Colon (tissue), 2 donors: Measurements from ENCODE around the gene CLIP2.
"Not testable (repeated sequence)": the region's sequence is repeated elsewhere in the genome, so short reads cannot be mapped to it uniquely, and the experiment has no call there.

Experiments
- FAIRE-seq: peaks from 2 replicates; lab custom pipeline; 2012; peaks lifted over from hg19 to GRCh38; lab: Jason Lieb, UNC
- donor health status: control.
- donor health status: control.

CLIP2 gene

DNA sequence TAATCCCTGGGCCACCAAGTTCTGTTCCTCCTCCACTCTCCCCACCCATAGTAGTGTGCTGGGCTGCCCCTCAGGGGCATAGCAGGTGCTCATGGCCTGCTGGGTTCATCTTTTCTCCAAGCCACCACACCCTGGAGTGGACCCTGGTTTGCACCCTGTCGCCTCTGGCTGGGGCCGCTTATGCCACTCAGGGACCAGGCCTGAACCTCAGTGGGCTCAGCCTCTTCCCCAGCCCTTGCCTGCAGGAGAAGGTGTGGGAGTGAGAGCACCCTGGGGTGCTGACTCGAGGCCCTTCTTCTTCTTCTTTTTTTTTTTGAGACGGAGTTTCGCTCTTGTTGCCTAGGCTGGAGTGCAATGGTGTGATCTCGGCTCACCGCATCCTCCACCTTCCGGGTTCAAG, 10.2 kb downstream of the CLIP2 start:
- no peak for FAIRE-seq

DNA sequence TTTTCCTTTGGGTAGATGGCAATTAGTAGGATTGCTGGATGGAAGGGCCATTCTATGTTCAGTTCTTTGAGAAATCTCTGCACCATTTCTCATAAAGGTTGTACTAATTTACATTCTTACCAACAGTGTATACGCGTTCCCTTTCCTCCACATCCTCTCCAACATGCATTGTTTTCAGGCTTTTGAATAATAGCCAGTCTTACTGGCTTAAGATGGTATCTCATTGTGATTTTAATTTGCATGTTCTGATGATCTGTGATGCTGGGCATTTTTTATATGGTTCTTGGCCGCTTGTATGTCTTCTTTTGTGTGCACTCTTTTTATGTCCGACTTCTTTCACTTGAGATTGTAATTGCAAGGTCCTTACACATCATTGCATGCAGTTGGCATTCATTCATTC, 11.7 kb downstream of the CLIP2 start:
- no peak for FAIRE-seq

DNA sequence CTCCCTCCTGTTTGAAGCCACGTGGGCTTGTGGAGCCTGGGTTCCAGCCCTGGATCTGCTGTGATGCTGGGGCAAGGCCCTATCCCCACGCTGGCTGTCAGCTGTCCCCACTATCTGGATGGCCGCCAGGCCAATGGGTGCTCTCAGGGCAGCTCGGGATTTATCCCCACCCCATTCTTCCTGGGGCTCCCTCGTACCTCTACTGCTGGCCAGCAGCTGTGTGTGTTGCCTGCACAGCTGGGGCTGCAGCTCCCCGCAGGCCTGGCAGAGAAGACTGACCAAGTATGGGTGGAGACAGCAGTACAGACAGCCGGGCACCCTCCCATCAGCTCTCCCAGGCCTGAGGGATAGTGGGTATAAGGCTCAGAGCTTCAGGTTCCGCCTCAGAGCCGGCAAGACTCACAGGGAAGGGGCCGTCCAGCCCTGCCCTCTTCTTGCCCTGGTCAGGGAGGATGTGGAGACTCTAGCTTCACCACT, 13.6 kb downstream of the CLIP2 start:
- no peak for FAIRE-seq

DNA sequence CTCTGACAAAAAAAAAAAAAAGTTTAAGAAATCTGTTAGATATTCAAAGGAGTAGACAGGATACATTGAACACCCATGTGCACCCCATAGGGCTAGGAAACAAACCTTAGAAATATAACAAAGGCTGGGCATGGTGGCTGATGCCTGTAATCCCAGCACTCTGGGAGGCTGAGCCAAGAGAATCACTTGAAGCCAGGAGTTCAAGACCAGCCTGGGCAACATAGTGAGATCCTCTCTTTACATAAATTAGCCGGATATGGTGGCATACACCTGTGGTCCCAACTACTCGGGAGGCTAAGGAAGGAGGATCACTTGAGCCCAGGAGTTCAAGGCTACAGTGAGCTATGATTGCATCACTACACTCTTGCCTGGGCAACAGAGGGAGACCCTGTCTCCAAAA, 15.3 kb downstream of the CLIP2 start:
- FAIRE-seq = no peak

DNA sequence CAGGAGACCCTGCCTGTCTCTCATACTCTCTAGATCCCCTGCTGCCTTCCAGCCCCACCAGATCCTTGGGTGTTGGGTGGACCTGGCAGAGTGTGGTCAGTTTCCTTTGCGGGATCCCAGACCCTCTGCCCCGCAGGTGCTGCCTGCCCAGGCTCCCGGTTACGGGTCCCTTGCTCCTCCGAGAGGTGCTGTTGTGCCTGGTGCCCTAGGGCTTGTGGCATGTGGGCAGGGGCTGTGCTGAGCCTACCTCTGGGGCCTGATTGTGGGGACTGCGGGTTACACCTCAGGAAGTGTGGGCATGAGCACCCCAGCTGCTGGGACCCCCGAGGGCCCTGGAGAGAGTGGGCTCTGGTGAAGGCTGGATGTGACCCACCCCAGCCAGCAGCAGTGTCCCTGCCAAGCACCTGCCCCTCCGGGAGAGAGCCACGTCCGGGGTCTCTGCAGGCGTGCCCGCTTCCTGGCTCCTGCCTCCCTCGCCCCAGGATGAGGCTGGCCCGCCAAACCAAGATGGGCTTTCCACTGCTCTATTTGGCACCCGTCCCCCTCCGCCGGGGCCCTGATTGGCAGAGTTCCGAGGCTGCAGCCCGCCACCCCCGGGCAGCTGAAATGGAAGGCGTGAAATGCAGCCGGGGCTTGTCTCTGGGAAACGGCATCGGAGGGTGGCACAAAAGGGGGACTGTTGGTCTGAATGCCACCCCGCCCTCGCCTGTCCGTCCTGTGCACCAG, 17.0 kb downstream of the CLIP2 start:
- no peak for FAIRE-seq

DNA sequence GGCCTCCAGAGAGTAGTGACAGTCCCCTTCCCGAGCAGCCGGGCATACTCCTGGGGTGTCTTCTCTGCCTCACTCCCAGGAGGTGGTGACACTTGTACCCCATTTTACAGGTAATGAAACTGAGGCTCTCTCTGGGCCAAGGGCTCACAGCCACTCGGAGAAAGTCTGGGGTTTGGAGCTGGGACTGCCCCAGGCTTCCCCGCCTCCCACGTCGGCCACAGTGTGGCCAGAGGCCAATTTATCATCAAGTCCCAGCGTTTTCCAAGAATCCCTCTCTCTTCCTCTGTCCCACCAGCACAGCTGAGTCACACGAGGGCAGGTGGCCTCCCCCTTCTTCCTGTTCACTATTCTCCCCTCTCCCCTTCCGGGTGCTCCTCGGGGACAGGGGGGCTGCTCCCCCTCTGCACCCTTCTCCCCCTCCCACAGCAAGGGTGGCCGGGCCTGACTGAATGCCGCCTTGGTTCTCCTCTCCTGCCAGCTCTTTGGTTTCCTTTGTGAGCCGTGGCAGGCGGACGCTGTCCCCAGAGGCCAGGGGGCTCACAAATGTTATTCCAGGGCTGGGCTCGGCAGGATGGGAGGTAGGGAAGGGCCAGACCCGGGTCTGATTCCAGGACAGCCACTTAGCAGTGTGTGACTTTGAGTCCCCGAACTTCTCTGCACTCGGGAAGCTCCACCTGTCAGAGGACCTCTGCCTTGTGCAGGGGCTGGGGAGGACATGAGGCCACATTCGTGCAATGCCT, 17.7 kb downstream of the CLIP2 start:
- FAIRE-seq = no peak

DNA sequence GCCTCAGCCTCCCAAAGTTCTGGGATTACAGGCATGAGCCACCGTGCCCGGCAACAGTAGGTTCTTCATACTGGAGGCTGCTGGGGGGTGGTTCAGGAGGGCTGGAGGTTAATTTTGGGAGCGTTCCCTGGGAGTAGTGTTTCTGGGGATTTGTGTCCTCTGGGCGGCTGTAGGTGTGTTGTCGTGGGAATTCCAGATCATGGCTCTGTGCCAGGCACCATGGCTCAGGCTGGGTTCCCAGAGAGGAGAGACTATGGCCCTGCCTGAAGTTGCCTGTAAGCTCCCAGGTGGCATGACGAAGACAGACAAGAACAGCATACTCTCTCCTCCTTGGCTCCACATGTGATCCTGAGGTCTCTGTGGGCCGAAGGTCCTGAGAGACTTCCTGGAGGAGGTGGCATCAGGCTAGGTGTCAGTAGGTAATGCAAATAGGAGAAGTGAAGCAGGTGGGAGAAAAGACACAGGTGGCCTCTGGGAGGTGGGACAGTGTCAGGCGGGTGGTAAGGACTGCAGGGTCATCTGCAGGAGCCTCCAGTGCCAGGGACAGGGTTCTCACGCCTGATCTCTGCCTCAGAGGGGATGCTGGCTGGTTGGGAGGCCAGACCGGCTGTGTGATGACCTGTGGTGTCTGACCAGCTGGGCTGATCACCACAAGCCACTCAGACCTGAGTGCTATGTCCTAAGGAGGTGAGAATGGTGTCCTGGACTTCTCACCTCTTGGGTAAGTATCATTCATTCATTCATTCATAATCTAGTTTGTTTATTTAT, 18.7 kb downstream of the CLIP2 start:
- no peak for FAIRE-seq

DNA sequence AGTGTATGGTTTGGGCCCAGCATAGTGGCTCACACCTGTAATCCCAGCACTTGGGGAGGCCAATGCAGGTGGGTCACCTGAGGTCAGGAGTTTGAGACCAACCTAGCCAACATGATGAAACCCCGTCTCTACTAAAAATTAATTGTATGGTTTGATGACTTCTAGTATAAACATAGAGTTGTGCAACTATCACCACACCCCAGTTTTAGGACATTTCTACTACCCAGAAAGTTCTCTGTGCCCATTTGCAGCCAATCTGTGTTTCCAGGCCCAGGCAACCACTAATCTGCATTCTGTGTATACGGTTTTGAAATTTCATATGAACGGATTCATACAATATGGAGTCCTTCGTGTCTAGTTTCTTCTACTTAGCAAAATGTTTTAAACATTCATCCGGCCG, 20.0 kb downstream of the CLIP2 start:
- no peak for FAIRE-seq

DNA sequence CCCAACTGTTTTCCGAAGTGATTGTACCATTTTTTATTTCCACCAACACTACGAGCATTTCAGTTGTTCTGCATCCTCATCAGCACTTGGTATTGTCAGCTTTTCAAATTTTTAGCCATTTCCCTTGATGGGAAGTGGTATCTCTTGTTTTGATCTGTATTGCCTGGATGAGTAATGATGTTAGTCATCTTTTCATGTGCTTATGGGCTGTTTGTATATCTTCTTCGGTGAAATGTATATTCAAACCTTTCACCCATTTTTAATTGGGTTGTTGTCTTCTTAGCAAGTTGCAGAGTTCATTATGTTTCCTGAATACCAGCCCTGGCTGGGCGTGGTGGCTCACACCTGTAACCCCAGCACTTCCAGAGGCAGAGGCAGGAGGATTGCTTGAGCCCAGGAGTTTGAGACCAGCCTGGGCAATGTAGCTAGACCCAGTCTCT, 22.1 kb downstream of the CLIP2 start:
- FAIRE-seq = no peak

DNA sequence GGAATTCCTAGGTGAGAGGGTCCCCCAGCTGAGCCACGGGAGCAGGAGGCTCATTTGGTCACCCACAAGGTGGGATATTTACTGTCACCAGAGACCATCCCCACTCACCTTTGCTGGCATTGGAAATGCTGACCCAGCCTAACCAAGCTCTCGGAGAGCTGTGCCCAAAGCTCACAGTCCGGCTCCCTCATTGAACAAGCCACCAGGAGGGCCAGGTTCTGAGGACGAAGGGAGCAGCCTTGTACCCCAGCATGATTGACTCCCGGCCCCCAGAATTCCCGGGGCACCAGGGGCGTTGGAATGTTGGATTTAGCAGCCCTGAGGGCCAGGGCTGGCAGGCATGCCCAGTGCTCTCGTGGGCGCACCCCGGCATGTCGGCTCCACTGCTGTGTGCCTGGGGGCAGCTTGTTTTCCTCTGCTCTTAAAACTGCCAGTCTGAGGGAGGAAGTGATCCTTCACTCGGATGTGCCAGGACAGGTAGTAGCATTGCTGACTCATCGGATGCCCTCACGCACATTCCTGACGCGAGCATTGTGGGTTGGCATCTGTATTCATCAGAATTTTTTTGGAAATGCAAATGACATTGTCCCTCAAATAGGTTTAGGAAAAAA, 23.3 kb downstream of the CLIP2 start:
- no peak for FAIRE-seq

DNA sequence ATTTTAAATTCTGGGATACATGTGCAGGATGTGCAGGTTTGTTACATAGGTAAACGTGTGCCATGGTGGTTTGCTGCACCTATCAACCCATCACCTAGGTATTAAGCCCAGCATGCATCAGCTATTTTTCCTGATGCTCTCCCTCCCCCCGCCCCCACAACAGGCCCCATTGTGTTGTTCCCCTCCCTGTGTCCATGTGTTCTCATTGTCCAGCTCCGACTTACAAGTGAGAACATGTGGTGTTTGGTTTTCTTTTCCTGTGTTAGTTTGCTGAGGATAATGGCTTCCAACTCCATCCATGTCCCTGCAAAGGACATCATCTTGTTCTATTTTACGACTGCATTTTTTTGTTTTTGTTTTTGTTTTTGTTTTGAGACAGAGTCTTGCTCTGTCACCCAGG, 26.7 kb downstream of the CLIP2 start:
- not testable (repeated sequence) for FAIRE-seq

DNA sequence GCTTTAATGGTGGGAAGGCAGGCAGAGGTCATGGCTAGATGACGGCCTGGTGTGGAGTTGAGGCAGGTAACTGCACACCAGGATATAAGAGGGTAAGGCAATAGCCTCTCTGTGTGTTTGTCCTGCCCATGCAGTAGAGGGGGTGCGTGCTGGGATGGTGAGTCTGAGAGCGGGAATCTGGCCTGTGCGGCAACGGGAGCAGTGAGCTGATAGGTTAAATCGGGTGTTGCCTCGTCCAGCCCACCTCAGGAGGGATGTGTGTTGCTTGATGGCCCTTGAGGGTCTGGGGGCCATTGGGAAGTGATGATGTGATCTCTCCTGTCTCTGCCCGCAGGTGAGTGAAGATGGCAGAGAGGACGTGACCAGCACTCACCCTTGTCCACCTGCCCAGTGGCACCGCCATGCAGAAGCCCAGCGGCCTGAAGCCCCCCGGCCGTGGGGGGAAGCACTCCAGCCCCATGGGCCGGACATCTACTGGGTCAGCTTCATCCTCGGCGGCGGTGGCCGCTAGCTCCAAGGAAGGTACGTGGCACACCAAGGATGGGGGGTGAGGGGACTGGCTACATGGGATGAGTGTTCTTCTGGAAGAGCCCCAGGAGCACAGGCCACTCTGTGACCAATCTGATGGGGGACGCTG, 28.1 kb downstream of the CLIP2 start:
- FAIRE-seq = no peak

DNA sequence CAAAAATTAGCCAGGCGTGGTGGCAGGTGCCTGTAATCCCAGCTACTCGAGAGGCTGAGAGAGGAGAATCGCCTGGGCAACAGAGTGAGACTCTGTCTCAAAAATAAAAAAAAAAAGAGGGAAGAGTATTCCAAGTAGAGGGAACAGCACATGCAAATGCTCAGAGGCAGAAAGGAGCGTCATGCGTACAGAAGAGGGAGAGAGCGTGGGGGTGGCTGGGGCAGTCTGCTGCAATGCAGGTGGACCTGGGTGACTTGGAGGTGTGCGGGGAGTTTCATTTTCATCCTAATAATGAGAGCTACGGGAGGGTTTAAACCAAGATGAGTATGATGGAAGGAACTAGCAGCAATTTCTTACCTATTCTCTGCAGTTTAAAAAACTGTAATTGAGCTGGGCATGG, 28.8 kb downstream of the CLIP2 start:
- FAIRE-seq = no peak

DNA sequence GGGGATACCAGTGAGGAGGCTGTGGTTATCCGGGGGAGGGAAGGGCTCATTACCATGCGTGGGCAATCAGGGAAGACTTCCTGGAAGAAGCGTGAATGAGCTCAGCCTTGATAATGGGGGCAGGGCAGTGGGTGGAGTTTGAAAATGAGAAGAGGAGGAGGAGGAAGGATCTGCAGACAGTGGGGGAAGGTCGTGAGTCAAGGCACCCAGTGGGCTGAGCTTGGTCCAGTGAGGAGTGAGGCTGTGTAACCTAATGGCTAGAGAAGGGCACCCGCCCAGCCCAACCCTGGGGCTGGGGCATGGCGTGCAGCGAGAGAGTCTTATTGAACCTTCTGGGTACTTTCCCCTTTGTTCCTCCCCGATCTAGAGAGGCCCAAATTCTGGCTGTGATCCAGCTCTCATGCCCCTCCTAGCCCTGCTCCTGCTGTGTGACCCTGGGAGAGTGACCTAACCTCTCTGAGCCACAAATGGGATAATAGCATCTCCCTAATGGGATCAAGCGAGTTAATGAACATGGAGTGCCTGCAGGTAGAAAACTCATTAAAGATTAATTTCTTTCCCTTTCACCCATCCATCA, 31.5 kb downstream of the CLIP2 start:
- no peak for FAIRE-seq

DNA sequence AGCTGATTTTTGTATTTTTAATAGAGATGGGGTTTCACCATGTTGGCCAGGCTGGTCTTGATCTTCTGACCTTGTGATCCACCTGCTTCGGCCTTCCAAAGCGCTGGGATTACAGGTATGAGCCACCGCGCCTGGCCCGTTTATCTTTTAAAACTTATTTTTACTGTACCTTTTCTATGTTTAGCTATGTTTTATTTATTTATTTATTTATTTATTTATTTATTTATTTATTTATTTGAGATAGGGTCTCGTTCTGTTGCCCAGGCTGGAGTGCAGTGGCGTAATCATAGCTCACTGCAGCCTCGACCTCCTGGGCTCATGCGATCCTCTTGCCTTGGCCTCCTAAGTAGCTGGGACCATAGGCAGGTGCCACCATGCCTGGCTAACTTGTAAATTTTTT, 33.7 kb downstream of the CLIP2 start:
- FAIRE-seq = not testable (repeated sequence)

DNA sequence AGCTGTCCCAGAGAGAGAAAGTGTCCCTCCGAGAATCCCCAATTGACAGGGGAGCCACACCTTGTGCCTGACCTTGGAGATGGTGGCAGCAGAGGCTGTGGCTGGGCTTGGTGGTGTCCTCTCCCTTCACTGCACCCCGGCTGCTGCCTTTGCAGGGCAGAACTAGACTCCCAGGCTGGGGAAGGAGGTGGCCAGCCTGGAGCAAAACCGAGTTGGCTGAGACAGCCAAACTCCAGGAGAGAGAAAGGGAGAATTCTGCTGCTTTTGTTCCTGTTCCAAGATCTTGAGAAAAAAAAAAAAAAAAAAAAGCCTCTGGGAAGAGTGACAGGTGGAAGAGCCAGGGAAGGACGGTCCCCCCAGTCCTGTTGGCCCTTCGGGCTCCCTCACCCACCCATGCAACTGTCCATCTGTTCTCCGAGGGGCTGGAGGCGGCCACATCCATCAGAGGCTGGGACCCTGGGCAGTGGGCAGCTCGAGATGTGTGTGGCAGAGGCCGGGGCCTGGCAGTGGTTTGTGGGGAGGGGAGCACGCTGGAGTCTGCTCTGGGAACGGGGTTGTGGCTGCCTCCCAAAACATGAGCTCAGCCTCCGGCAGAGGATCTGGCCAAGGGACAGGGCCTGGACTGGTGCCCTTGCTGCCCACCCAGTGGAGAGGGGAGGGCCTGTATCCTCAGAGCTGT, 35.5 kb downstream of the CLIP2 start:
- FAIRE-seq = no peak

DNA sequence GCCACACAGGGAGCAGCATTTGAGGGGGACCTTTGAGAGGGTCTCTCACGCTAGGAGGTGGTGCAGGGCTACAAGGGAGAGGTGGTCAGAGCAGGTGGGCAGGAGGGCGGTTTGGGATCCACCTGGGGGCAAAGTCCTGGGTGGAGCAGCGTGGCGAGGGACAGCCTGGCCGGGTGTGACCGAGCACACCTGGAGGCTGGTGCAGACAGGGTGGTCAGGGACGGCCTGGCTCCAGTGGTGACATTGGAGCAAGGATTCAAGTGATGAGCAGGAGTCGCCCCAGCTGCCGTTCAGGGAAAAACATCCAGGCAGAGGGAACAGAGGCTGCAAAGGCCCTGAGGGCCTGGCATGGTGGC, 36.0 kb downstream of the CLIP2 start:
- FAIRE-seq = no peak

DNA sequence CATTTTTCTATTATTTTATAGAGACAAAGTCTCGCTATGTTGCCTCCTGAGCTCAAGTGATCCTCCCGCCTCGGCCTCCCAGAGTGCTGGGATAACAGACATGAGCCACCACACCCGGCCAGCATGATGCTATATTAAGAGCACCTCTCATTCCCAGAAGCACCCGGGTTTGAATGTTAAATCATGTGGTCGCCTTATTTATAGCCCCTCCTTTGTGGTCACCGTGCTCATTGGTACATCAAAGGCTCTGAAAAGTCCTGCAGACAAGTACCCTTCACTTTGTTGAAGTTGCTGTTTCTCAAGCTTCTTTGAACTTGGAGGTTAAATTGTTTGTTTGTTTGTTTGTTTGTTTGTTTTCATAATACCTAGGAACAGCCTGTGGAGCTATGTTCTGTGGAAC, 40.0 kb downstream of the CLIP2 start:
- FAIRE-seq = no peak

DNA sequence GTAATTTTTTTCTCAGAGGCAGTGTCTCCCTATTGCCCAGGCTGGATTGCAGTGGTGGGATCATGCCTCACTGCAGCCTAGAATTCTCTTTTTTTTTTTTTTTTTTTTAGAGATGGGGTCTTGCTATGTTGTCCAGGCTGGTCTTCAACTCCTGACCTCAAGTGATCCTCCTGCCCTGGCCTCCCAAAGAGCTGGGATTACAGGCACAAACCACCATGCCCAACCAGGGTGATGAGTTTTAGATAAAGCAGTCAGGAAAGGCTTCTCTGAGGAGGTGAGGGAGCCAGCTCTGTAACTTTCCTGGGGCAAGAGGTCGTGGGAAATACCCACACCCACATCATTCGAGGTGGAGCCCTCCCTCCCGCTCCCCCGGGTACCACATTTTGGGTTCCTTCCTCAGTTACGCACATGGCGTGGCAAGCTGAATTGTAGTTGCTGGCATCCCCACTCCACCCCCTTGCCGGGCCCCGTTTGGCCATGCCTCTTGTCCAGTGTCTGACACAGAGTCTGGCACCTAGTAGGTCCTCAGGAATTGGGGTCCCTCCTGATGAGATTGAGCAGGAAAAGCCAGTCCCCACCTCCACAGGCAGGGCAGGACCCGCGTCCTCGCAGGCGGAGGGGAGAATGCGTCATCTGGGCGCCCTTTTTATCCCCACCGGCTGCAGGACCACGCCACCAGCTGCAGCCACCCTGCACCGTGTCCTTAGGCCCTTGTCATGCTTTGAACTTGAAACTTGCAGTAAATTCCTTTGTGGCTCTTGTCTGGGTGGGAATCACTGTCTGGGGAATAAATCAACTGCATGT, 43.4 kb downstream of the CLIP2 start:
- FAIRE-seq = no peak

DNA sequence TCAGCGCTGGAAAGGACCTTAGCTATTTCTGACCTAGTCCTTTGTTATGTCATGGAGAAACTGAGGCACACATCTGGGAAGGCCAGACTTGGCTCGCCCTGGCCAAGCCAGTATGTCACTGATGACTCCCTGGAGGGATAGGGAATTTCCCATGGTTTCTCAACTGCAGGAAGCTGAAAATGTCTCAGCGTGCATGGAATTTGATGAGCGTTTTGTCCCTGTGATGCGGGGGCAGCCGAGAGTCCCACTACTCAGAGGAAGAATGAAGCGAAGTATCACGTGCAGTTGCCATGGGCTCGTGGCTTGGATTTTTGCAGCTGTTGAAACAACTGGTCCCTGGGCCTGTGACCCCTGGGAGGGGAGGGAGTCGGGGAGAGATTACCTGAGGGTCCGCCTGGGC, 44.8 kb downstream of the CLIP2 start:
- FAIRE-seq = no peak
